ENCODE results near the gene HOXA9. TPM values are rescaled to one million over a fixed set of nuclear protein-coding genes. Genes with fewer than 3 reads are reported as not detected.

Gene HOXA9
- polyA plus RNA-seq, 4 donors, result 0.28 to 74.3 TPM; not detected in 2

DNA sequence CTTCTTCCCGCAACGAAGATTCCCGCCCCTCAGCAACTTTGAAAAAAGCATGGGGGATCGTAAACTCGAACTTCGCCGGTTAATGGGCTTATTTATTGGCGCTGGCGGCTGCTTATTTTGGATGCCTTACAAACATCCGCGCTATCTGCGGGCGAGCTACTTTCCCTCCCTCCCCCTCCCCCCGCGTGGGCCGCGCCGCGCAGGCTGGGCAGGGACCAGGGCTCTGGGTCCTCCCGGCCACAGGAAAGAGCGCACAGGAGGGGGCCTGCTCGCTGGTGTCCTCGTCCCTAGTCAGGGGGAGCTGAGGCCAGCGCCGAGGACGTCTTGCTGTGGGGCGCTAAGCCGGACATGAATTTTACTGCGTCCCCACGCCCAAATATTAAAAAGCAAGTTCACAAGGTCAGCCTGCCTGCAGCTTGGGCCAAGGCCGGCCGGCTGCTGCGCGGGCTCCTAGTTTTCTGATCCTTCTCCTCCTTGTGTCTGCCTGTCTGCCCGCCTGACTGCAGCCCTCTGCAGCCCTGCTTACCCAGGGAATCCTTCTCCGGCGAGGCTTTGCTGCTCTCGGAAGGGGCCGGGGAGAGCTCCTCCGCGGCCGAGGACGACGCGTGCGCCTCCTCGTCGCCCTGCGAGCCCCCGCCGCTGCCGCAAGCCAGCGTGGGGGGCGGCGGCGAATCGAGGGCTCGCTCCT, 7.6 kb upstream of the HOXA9 start:
- H3K4me1 ChIP-seq (ENCODE audit: control insufficient read depth in 3 of 3, insufficient read depth in 2 of 3, low read depth in 1 of 3, low read length in 2 of 3), result peaks cover 0 to 6% (median 0%) of the 10 kb centered on the region in 3 donors
- peaks cover 0 to 10% of the 10 kb centered on the region in 2 donors for H3K9me3 ChIP-seq (ENCODE audit: control insufficient read depth in 2 of 2, insufficient read depth in 1 of 2, low read depth in 1 of 2, low read length in 1 of 2)
- H3K36me3 ChIP-seq (ENCODE audit: control insufficient read depth in 3 of 3, insufficient read depth in 2 of 3, low read depth in 1 of 3, low read length in 3 of 3), result peaks cover 0 to 7% (median 0%) of the 10 kb centered on the region in 3 donors
- FAIRE-seq (no peak), DNase-seq (no peak)
- H3K4me3 ChIP-seq (ENCODE audit: low read depth in 1 of 3, low read length in 3 of 3), result peak overlapping the region; percentile 47 to 73 (median 47)
- peak overlapping the region in 1 of 3 donors; percentile 20 for H3K27ac ChIP-seq (ENCODE audit: low read depth in 1 of 3, low read length in 2 of 3)
- WGBS, 3 donors, result 2% methylated on average over 50 to 58 of the region's 58 CpGs
- H3K27me3 ChIP-seq (ENCODE audit: control insufficient read depth in 3 of 3, insufficient read depth in 3 of 3, low read length in 3 of 3), result peaks cover 20 to 93% (median 81%) of the 10 kb centered on the region in 3 donors

DNA sequence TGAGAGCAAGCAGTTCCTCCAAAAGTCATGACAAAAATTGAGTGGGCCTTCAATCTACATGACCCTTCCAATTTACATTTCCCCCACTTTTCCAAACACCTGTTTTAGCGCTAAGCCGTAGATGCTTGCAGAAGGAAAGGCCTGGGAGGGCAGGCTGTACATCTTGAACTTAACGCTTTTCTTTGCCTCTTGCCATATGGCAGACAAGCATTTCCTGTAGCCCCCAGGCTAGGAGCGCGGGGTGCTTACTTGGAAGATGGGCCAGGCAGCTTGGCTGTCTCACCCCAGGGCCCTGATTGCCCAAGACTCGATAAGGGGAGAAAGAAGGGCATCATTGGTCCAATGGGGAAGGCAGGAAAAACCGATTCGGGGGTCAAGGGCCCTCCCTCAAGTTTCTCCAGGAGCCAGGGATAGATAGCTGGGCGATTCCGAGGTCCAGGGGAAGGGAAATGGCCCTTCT, 7.0 kb upstream of the HOXA9 start:
- peaks cover 0 to 6% (median 0%) of the 10 kb centered on the region in 3 donors for H3K4me1 ChIP-seq (ENCODE audit: control insufficient read depth in 3 of 3, insufficient read depth in 2 of 3, low read depth in 1 of 3, low read length in 2 of 3)
- peak overlapping the region in 2 of 3 donors; percentile 47 to 73 for H3K4me3 ChIP-seq (ENCODE audit: low read depth in 1 of 3, low read length in 3 of 3)
- FAIRE-seq (no peak), DNase-seq (no peak)
- WGBS, 3 donors, result 7 to 9% (median 8%) methylated on average over 10 of the region's 10 CpGs
- peaks cover 0 to 10% of the 10 kb centered on the region in 2 donors for H3K9me3 ChIP-seq (ENCODE audit: control insufficient read depth in 2 of 2, insufficient read depth in 1 of 2, low read depth in 1 of 2, low read length in 1 of 2)
- H3K27ac ChIP-seq (ENCODE audit: low read depth in 1 of 3, low read length in 2 of 3), result peak overlapping the region in 1 of 3 donors; percentile 15
- H3K27me3 ChIP-seq (ENCODE audit: control insufficient read depth in 3 of 3, insufficient read depth in 3 of 3, low read length in 3 of 3), result peaks cover 20 to 93% (median 78%) of the 10 kb centered on the region in 3 donors
- peaks cover 0 to 7% (median 0%) of the 10 kb centered on the region in 3 donors for H3K36me3 ChIP-seq (ENCODE audit: control insufficient read depth in 3 of 3, insufficient read depth in 2 of 3, low read depth in 1 of 3, low read length in 3 of 3)

DNA sequence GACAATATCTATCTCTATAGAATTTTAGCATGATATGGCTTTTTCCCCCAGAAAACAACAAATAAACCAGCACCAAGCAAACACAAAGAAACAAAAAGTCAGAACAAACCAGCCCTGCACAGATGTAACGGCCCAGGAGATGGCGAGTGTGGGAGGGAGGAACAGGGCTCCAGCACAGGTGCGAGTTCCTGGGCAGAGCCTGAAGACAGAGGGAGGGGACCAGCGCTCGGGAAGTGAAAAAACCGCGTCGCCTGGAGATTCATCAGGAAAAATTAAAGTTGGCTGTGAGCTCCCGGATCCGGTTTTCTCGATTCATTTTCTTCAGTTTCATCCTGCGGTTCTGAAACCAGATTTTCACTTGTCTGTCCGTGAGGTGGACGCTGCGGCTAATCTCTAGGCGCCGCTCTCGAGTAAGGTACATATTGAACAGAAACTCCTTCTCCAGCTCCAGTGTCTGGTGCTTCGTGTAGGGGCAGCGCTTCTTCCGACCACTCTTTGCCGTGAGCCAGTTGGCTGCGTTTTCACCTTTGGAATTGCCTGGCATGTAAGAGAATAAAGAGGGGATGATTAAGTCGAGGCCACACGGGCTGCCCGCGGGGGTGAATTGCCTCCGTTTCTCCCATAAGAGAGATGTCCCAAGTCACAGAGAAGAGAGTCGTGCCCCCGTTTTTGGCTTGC, 6.4 kb upstream of the HOXA9 start:
- Histone ChIP-seq H3K4me3 (ENCODE audit: low read depth in 1 of 3, low read length in 3 of 3) (peak overlapping the region in 2 of 3 donors; percentile 9 to 47), H3K9me3 (ENCODE audit: control insufficient read depth in 2 of 2, insufficient read depth in 1 of 2, low read depth in 1 of 2, low read length in 1 of 2) (peaks cover 0 to 14% of the 10 kb centered on the region in 2 donors), H3K27ac (ENCODE audit: low read depth in 1 of 3, low read length in 2 of 3) (peak overlapping the region in 1 of 3 donors; percentile 42), H3K4me1 (ENCODE audit: control insufficient read depth in 3 of 3, insufficient read depth in 2 of 3, low read depth in 1 of 3, low read length in 2 of 3) (peaks cover 0 to 6% (median 0%) of the 10 kb centered on the region in 3 donors), H3K27me3 (ENCODE audit: control insufficient read depth in 3 of 3, insufficient read depth in 3 of 3, low read length in 3 of 3) (peaks cover 20 to 93% (median 78%) of the 10 kb centered on the region in 3 donors), H3K36me3 (ENCODE audit: control insufficient read depth in 3 of 3, insufficient read depth in 2 of 3, low read depth in 1 of 3, low read length in 3 of 3) (peaks cover 0 to 7% (median 0%) of the 10 kb centered on the region in 3 donors)
- no peak for FAIRE-seq
- no peak for DNase-seq
- WGBS, 3 donors, result 4 to 8% (median 6%) methylated on average over 30 of the region's 30 CpGs

DNA sequence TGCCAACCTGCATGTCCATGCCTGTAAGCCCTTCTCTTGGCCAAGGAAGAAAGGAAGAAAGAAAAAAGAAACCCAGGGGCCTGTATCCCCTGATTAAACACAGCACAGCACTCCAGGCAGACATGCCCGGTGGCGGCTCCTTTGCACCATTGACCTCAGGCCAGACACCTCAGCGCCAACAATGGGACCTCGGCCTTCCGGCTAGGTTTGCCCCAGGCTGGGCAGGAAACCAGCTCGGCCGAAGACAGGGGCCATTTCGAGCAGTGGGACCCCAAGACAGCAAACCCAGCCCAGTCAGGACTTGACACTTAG, 5.9 kb upstream of the HOXA9 start:
- Histone ChIP-seq H3K27me3 (ENCODE audit: control insufficient read depth in 3 of 3, insufficient read depth in 3 of 3, low read length in 3 of 3) (peaks cover 20 to 93% (median 82%) of the 10 kb centered on the region in 3 donors), H3K36me3 (ENCODE audit: control insufficient read depth in 3 of 3, insufficient read depth in 2 of 3, low read depth in 1 of 3, low read length in 3 of 3) (peaks cover 0 to 7% (median 0%) of the 10 kb centered on the region in 3 donors), H3K27ac (ENCODE audit: low read depth in 1 of 3, low read length in 2 of 3) (peak overlapping the region in 1 of 3 donors; percentile 42), H3K4me3 (ENCODE audit: low read depth in 1 of 3, low read length in 3 of 3) (peak overlapping the region in 2 of 3 donors; percentile 9 to 47), H3K9me3 (ENCODE audit: control insufficient read depth in 2 of 2, insufficient read depth in 1 of 2, low read depth in 1 of 2, low read length in 1 of 2) (peaks cover 0 to 16% of the 10 kb centered on the region in 2 donors), H3K4me1 (ENCODE audit: control insufficient read depth in 3 of 3, insufficient read depth in 2 of 3, low read depth in 1 of 3, low read length in 2 of 3) (peaks cover 0 to 6% (median 0%) of the 10 kb centered on the region in 3 donors)
- no peak for FAIRE-seq
- 6 to 12% (median 11%) methylated on average over 8 of the region's 8 CpGs for WGBS, 3 donors
- no peak for DNase-seq

DNA sequence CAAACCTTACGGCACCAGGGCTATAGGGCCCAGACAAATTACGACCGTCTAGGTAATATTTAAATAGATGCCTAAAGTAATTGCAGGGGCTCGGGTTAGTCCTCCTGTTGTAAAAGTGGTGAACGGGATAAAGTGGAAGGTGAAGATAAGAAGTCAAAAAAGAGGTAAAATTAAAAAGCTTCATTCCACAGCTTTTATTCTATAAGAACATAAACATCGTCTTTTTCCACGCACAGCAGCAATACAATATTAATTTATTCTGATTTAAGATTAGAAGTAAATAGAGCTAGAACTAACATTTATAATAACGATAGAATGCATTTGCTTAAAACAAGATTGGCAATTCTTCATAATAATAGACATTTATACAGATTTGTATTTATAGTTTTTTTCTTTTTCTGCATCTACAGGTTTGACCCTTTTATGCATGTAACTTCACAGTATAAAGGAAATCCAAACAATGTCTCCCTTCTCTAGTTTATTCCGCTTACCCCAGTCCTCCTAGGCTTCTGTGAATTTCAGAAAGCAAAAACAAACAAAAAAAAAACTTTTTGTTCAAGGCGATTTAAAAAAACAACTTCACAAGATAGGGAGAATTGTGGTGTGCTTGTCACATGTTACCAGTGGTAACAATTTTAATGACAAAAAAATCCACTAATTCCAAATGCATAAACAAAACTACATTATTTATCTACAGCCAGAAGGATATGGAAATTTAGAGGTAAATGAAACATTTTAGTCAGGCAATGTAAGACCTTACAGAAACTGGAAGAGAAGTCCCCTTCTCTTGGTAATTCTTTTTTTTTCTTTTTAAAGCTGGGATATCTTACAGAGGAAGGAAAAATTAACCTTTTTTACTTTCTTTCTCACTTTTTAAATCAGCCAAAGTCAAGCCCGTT, 5.3 kb upstream of the HOXA9 start:
- Histone ChIP-seq H3K4me3 (ENCODE audit: low read depth in 1 of 3, low read length in 3 of 3) (peak overlapping the region in 2 of 3 donors; percentile 47 to 51), H3K36me3 (ENCODE audit: control insufficient read depth in 3 of 3, insufficient read depth in 2 of 3, low read depth in 1 of 3, low read length in 3 of 3) (peaks cover 0 to 7% (median 0%) of the 10 kb centered on the region in 3 donors), H3K27ac (ENCODE audit: low read depth in 1 of 3, low read length in 2 of 3) (peak overlapping the region in 1 of 3 donors; percentile 55), H3K27me3 (ENCODE audit: control insufficient read depth in 3 of 3, insufficient read depth in 3 of 3, low read length in 3 of 3) (peaks cover 20 to 93% (median 84%) of the 10 kb centered on the region in 3 donors), H3K4me1 (ENCODE audit: control insufficient read depth in 3 of 3, insufficient read depth in 2 of 3, low read depth in 1 of 3, low read length in 2 of 3) (peaks cover 0 to 6% (median 0%) of the 10 kb centered on the region in 3 donors), H3K9me3 (ENCODE audit: control insufficient read depth in 2 of 2, insufficient read depth in 1 of 2, low read depth in 1 of 2, low read length in 1 of 2) (peaks cover 0 to 19% of the 10 kb centered on the region in 2 donors)
- FAIRE-seq (no peak), DNase-seq (no peak)
- WGBS, 3 donors, result 14 to 24% (median 20%) methylated on average over 11 of the region's 11 CpGs

DNA sequence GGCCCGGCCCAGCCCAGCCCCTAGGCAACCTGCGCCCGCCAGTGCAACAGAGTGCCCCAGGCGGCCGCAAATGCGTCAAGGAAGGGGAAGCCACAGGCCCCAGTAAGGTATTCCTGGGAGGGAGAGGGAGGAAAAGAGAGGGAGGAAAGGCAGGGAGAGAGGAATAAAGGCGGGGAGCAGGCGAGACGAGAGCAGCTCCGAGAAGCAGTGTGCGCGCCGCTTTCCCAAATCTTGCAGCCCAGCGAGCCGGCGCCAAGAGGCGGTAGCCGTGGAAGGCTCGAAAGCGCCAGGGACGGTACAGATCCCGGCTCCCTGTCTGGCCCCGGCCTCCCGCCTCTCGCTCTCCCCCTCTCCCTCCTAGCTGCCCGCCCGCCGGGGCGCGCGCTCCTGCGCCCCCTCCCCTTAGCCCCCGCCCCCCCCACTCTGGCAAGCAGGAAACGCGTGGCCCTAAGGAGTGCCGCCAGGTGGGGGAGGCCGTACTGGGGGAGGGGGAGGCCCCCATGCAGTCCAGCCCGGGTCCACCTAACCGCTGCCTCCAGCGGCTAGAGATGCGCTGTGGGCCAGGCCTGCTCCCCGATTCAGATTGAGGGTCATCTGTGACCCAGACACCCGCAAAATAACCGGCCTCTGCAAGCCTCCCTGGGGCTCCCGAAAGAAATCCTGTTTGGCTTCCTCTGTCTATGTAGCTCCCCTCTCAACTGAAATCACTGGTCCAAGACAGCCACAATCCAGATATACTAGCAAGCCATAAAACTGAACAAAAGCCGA, 4.5 kb upstream of the HOXA9 start:
- WGBS, 3 donors, result 3% methylated on average over 31 to 46 of the region's 46 CpGs
- Histone ChIP-seq H3K9me3 (ENCODE audit: control insufficient read depth in 2 of 2, insufficient read depth in 1 of 2, low read depth in 1 of 2, low read length in 1 of 2) (peaks cover 0 to 19% of the 10 kb centered on the region in 2 donors), H3K27me3 (ENCODE audit: control insufficient read depth in 3 of 3, insufficient read depth in 3 of 3, low read length in 3 of 3) (peaks cover 17 to 93% (median 84%) of the 10 kb centered on the region in 3 donors), H3K4me1 (ENCODE audit: control insufficient read depth in 3 of 3, insufficient read depth in 2 of 3, low read depth in 1 of 3, low read length in 2 of 3) (peaks cover 0 to 6% (median 0%) of the 10 kb centered on the region in 3 donors), H3K4me3 (ENCODE audit: low read depth in 1 of 3, low read length in 3 of 3) (peak overlapping the region in 2 of 3 donors; percentile 42 to 51), H3K27ac (ENCODE audit: low read depth in 1 of 3, low read length in 2 of 3) (peak overlapping the region in 1 of 3 donors; percentile 55), H3K36me3 (ENCODE audit: control insufficient read depth in 3 of 3, insufficient read depth in 2 of 3, low read depth in 1 of 3, low read length in 3 of 3) (peaks cover 0 to 7% (median 0%) of the 10 kb centered on the region in 3 donors)
- DNase-seq (no peak), FAIRE-seq (no peak)

DNA sequence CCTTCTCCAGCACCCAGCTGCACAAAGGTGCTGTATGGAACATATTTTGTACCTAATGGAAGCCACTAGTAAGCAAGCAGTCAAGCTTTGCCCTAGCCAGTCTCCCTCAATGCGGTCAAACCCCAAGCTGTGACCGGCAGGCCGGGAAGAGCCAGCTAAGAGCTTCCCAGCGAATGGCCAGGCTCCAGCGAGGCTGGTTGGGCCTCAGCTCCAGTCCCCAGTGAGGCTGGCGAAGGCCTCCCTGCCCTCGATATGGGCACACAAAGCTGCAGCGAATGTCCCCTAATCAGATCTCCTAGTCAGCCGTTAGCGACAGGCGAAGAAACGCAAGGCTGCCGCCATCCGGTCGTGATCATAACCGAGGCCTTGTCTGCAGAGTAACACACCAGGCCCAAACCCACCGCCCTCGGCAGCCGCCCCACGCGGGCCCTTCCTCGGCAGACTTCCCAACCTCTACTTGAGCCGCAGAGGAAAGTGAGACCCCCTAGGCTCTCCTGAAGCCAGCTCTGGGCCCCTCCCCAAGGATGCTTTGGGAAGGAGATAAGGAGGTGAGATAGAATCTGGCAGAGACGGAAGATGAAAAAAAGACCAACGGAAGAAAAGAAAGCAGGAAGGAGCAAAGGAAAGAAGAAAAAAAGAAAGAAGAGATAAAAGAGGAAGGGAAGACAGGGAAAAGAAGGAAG, 3.1 kb upstream of the HOXA9 start:
- Histone ChIP-seq H3K27ac (ENCODE audit: low read depth in 1 of 3, low read length in 2 of 3) (peak overlapping the region in 1 of 3 donors; percentile 61), H3K9me3 (ENCODE audit: control insufficient read depth in 2 of 2, insufficient read depth in 1 of 2, low read depth in 1 of 2, low read length in 1 of 2) (peaks cover 0 to 19% of the 10 kb centered on the region in 2 donors), H3K36me3 (ENCODE audit: control insufficient read depth in 3 of 3, insufficient read depth in 2 of 3, low read depth in 1 of 3, low read length in 3 of 3) (peaks cover 0 to 9% (median 0%) of the 10 kb centered on the region in 3 donors), H3K4me3 (ENCODE audit: low read depth in 1 of 3, low read length in 3 of 3) (peak overlapping the region in 1 of 3 donors; percentile 42), H3K27me3 (ENCODE audit: control insufficient read depth in 3 of 3, insufficient read depth in 3 of 3, low read length in 3 of 3) (peaks cover 19 to 93% (median 84%) of the 10 kb centered on the region in 3 donors), H3K4me1 (ENCODE audit: control insufficient read depth in 3 of 3, insufficient read depth in 2 of 3, low read depth in 1 of 3, low read length in 2 of 3) (peaks cover 0 to 5% (median 0%) of the 10 kb centered on the region in 3 donors)
- DNase-seq (peak in 1 of 2 donors; percentile 66), FAIRE-seq (no peak)
- 13 to 20% (median 13%) methylated on average over 25 of the region's 25 CpGs for WGBS, 3 donors

Measured in small intestine (tissue), 7 donors.